NCI-H446 (cell line): ENCODE results near the gene JAKMIP2.
"Not testable (repeated sequence)": the region's sequence is repeated elsewhere in the genome, so short reads cannot be mapped to it uniquely, and the experiment has no call there.

Experiments used
- DNase-seq, 2 experiments: peaks; one replicate each; lab custom pipeline; 2025; lab: John Stamatoyannopoulos, UW

JAKMIP2 gene

GRCh38 chr5:147746986-147747385, 35.5 kb downstream of the JAKMIP2 start:
- DNase-seq, result no peak

- DNase-seq, result peak; percentile 75 to 95
Measured at GRCh38 chr5:147743678-147744374, 38.7 kb downstream of the JAKMIP2 start.

- DNase-seq, result no peak
Measured at GRCh38 chr5:147743012-147743411, 39.5 kb downstream of the JAKMIP2 start.

- DNase-seq, result no peak
Measured at GRCh38 chr5:147742151-147742550, 40.4 kb downstream of the JAKMIP2 start.

- DNase-seq, result no peak
Measured at GRCh38 chr5:147740864-147741263, 41.7 kb downstream of the JAKMIP2 start.

GRCh38 chr5:147737921-147738320, 44.6 kb downstream of the JAKMIP2 start:
- no peak for DNase-seq

- no peak for DNase-seq
Measured at GRCh38 chr5:147735621-147736125, 46.9 kb downstream of the JAKMIP2 start.

GRCh38 chr5:147734894-147735293, 47.6 kb downstream of the JAKMIP2 start:
- no peak for DNase-seq

- no peak for DNase-seq
Measured at GRCh38 chr5:147733075-147733474, 49.5 kb downstream of the JAKMIP2 start.

GRCh38 chr5:147732291-147732883, 50.1 kb downstream of the JAKMIP2 start:
- no peak for DNase-seq

- no peak for DNase-seq
Measured at GRCh38 chr5:147731431-147732290, 50.9 kb downstream of the JAKMIP2 start.

GRCh38 chr5:147727200-147727599, 55.3 kb downstream of the JAKMIP2 start:
- DNase-seq, result no peak

- not testable (repeated sequence) for DNase-seq
Measured at GRCh38 chr5:147721191-147721960, 61.2 kb downstream of the JAKMIP2 start.

GRCh38 chr5:147713550-147714295, 68.8 kb downstream of the JAKMIP2 start:
- DNase-seq, result no peak

GRCh38 chr5:147712598-147712997, 69.9 kb downstream of the JAKMIP2 start:
- DNase-seq, result no peak

- DNase-seq, result no peak
Measured at GRCh38 chr5:147712019-147712418, 70.5 kb downstream of the JAKMIP2 start.

- DNase-seq, result no peak
Measured at GRCh38 chr5:147711019-147711418, 71.5 kb downstream of the JAKMIP2 start.

GRCh38 chr5:147708708-147709107, 73.8 kb downstream of the JAKMIP2 start:
- no peak for DNase-seq

GRCh38 chr5:147704544-147704943, 78.0 kb downstream of the JAKMIP2 start:
- DNase-seq, result no peak

GRCh38 chr5:147701468-147701867, 81.1 kb downstream of the JAKMIP2 start:
- DNase-seq, result no peak

- no peak for DNase-seq
Measured at GRCh38 chr5:147699496-147700088, 82.9 kb downstream of the JAKMIP2 start.
